ENCODE results near the gene CMTM7. TPM values are rescaled to one million over a fixed set of nuclear protein-coding genes. Genes with fewer than 3 reads are reported as not detected.

Gene CMTM7
- total and polyA plus RNA-seq, 2 of the 13 experiments (the other 11 are each of a cell fraction or from before 2014, with no cell fraction given): 20.9 to 21.4 TPM

DNA sequence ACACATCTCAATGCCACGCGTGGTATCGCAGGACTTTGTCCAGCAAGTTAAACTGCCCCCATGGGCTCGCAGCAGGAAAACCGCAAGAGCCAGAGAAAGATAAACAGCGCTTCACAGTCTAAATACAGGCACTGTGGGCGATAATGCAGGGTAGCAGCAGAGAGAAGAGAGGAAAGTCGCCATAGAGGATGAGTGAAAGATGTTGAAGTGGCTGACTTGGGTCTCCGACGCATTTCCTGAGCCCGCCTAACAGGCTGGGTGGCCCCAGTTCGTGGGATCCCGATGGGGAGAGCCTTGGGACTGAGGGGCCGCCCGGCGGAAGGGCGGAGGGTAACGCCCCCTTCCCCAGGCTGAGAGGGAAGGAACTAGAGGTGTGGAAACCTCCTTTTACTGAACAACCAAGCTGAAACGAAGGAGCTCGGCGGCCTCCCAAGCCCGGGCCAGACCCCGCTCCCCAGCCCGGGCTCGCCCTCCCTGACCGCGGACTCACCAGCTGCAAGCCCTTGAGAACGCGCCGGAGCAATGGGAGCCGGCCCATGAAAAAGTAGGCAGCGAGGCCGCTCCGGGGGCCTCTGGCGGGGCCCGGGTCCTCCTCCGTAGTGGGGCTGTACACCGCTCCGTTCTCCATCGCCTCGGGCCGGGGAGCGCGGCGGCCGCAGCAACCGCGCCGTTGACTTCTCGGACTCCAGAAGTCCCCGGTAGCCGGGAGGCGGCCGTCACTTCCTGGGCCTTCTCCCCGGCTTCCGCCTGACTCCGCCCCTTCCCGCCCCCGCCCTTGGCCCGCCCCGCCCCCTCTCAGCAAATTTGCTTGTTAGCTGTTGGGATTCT lies 110.7 kb downstream of the CMTM7 start, which contains the start of gene CMTM6 (continued):
- TF ChIP-seq, protein P1, sequence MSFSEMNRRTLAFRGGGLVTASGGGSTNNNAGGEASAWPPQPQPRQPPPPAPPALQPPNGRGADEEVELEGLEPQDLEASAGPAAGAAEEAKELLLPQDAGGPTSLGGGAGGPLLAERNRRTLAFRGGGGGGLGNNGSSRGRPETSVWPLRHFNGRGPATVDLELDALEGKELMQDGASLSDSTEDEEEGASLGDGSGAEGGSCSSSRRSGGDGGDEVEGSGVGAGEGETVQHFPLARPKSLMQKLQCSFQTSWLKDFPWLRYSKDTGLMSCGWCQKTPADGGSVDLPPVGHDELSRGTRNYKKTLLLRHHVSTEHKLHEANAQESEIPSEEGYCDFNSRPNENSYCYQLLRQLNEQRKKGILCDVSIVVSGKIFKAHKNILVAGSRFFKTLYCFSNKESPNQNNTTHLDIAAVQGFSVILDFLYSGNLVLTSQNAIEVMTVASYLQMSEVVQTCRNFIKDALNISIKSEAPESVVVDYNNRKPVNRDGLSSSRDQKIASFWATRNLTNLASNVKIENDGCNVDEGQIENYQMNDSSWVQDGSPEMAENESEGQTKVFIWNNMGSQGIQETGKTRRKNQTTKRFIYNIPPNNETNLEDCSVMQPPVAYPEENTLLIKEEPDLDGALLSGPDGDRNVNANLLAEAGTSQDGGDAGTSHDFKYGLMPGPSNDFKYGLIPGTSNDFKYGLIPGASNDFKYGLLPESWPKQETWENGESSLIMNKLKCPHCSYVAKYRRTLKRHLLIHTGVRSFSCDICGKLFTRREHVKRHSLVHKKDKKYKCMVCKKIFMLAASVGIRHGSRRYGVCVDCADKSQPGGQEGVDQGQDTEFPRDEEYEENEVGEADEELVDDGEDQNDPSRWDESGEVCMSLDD (CRISPR knock-in tag; IDR thresholded peaks at IDR 0.05; ENCODE audit: borderline replicate concordance): no peak
- TF ChIP-seq, protein P2, sequence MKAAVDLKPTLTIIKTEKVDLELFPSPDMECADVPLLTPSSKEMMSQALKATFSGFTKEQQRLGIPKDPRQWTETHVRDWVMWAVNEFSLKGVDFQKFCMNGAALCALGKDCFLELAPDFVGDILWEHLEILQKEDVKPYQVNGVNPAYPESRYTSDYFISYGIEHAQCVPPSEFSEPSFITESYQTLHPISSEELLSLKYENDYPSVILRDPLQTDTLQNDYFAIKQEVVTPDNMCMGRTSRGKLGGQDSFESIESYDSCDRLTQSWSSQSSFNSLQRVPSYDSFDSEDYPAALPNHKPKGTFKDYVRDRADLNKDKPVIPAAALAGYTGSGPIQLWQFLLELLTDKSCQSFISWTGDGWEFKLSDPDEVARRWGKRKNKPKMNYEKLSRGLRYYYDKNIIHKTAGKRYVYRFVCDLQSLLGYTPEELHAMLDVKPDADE (CRISPR knock-in tag; IDR thresholded peaks at IDR 0.05): no peak
- no peak for TF ChIP-seq ZNF292 (CRISPR knock-in tag; IDR thresholded peaks at IDR 0.05; ENCODE audit: borderline replicate concordance, low read depth)
- TF ChIP-seq SIN3A (IDR thresholded peaks at IDR 0.05; ENCODE audit: borderline replicate concordance, low read depth, low read length): no peak
- TF ChIP-seq PPARG (CRISPR knock-in tag; conservative IDR thresholded peaks at IDR 0.05): no peak
- no peak for TF ChIP-seq MATR3 (CRISPR knock-in tag; IDR thresholded peaks at IDR 0.05)
- no peak for TF ChIP-seq ZNF30 (CRISPR knock-in tag; IDR thresholded peaks at IDR 0.05)
- TF ChIP-seq NFATC3 (CRISPR knock-in tag; IDR thresholded peaks at IDR 0.05): no peak; the same call in 1 of the 2 replicates
- no peak for TF ChIP-seq NKX3-1 (CRISPR knock-in tag; IDR thresholded peaks at IDR 0.05)
- TF ChIP-seq CENPT (CRISPR knock-in tag; IDR thresholded peaks at IDR 0.05; ENCODE audit: low read depth): no peak
- no peak for TF ChIP-seq ZNF251 (CRISPR knock-in tag; IDR thresholded peaks at IDR 0.05)
- no peak for TF ChIP-seq ZNF260 (CRISPR knock-in tag; IDR thresholded peaks at IDR 0.05; ENCODE audit: borderline replicate concordance, low read depth)
- TF ChIP-seq MTA1 (CRISPR knock-in tag; IDR thresholded peaks at IDR 0.05; ENCODE audit: borderline replicate concordance): no peak
- TF ChIP-seq, protein P3, sequence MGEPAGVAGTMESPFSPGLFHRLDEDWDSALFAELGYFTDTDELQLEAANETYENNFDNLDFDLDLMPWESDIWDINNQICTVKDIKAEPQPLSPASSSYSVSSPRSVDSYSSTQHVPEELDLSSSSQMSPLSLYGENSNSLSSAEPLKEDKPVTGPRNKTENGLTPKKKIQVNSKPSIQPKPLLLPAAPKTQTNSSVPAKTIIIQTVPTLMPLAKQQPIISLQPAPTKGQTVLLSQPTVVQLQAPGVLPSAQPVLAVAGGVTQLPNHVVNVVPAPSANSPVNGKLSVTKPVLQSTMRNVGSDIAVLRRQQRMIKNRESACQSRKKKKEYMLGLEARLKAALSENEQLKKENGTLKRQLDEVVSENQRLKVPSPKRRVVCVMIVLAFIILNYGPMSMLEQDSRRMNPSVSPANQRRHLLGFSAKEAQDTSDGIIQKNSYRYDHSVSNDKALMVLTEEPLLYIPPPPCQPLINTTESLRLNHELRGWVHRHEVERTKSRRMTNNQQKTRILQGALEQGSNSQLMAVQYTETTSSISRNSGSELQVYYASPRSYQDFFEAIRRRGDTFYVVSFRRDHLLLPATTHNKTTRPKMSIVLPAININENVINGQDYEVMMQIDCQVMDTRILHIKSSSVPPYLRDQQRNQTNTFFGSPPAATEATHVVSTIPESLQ (CRISPR knock-in tag; conservative IDR thresholded peaks at IDR 0.05): no peak
- no peak for TF ChIP-seq CAMTA2 (CRISPR knock-in tag; IDR thresholded peaks at IDR 0.05; ENCODE audit: borderline replicate concordance)
- TF ChIP-seq, protein P4, sequence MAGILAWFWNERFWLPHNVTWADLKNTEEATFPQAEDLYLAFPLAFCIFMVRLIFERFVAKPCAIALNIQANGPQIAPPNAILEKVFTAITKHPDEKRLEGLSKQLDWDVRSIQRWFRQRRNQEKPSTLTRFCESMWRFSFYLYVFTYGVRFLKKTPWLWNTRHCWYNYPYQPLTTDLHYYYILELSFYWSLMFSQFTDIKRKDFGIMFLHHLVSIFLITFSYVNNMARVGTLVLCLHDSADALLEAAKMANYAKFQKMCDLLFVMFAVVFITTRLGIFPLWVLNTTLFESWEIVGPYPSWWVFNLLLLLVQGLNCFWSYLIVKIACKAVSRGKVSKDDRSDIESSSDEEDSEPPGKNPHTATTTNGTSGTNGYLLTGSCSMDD (CRISPR knock-in tag; IDR thresholded peaks at IDR 0.05): no peak
- TF ChIP-seq ZNF10 (CRISPR knock-in tag; IDR thresholded peaks at IDR 0.05; ENCODE audit: borderline replicate concordance, low read depth): no peak
- 0 out of 2 replicates have a peak, but pooled peaks have one; percentile 3 for TF ChIP-seq KDM3A (CRISPR knock-in tag; IDR thresholded peaks at IDR 0.05; ENCODE audit: low read depth)
- TF ChIP-seq, protein P5, sequence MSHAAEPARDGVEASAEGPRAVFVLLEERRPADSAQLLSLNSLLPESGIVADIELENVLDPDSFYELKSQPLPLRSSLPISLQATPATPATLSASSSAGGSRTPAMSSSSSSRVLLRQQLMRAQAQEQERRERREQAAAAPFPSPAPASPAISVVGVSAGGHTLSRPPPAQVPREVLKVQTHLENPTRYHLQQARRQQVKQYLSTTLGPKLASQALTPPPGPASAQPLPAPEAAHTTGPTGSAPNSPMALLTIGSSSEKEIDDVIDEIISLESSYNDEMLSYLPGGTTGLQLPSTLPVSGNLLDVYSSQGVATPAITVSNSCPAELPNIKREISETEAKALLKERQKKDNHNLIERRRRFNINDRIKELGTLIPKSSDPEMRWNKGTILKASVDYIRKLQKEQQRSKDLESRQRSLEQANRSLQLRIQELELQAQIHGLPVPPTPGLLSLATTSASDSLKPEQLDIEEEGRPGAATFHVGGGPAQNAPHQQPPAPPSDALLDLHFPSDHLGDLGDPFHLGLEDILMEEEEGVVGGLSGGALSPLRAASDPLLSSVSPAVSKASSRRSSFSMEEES (CRISPR knock-in tag; IDR thresholded peaks at IDR 0.05): no peak
- no peak for TF ChIP-seq ZSCAN31 (CRISPR knock-in tag; IDR thresholded peaks at IDR 0.05; ENCODE audit: low read depth)
- no peak for TF ChIP-seq ZNF605 (CRISPR knock-in tag; IDR thresholded peaks at IDR 0.05)
- TF ChIP-seq POLR2A (IDR thresholded peaks at IDR 0.05; ENCODE audit: insufficient read depth in 1 of 2, low read depth in 2 of 2, low read length in 2 of 2): peak; percentile 46 to 72; a peak in 3 of 4 replicates
